ENCODE results near the gene FAIM.

Gene FAIM

GRCh38 chr3:138681463-138682220 lies 73.1 kb downstream of the FAIM start:
- no peak for DNase-seq

DNA sequence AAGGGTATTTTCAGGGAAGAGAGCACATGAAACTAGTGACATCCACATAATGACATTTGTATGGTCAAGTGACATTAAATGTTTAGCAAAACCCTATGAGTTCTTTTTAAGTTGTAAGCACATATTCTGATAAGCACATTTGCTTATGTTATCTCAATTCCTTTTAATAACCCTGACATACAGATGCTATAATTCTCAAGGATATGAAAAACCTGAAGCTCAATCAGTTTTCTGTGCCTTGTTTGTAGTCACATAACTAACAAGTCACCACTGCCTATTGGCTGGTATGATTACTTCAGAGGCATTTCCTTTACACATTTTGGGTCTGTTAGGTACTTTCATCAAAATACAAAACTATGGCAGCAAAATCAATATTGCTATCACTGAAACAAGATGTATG lies 74.1 kb downstream of the FAIM start:
- no peak for DNase-seq
